Activated CD8-positive, alpha-beta T cell treated with anti-CD3 and anti-CD28 coated beads, Interleukin-2, amount 10 ng/mL, durations not matched to agents 7 days and 5 days (primary cell): ENCODE measurements around the gene TCF3. TPM values are rescaled to one million over a fixed set of nuclear protein-coding genes. Genes with fewer than 3 reads are reported as not detected.

ENCODE experiments used
- ATAC-seq: fragments of 150-1000 bp; cut with Tn5 transposase; one replicate; pipeline ENCODE4 v1.10.0; 2021; ENCODE audit warnings: moderate library complexity
- CTCF ChIA-PET: fragments of 350-600 bp; sonication (Branson Sonifier 250); formaldehyde crosslinking; loops from one replicate; lab custom pipeline; 2021; ENCODE audit warnings: antibody characterized with exemption; lab: Charles Lee
- POLR2A ChIA-PET: fragments of 350-600 bp; sonication (Branson Sonifier 250); formaldehyde crosslinking; loops from one replicate; lab custom pipeline; 2021; ENCODE audit warnings: antibody characterized with exemption; lab: Charles Lee
- DNase-seq: peaks from one replicate; pipeline ENCODE4 v3.0.0-alpha.2; 2020
- H3K27ac Mint-ChIP-seq: one replicate; pipeline ENCODE4 v1.8.0; 2021; ENCODE audit warnings: mild to moderate bottlenecking, mixed read lengths
- H3K27me3 Mint-ChIP-seq: one replicate; pipeline ENCODE4 v1.8.0; 2021; ENCODE audit warnings: low read depth, mixed read lengths
- H3K36me3 Mint-ChIP-seq: one replicate; pipeline ENCODE4 v1.8.0; 2021; ENCODE audit warnings: low read depth, mixed read lengths
- H3K4me1 Mint-ChIP-seq: one replicate; pipeline ENCODE4 v1.8.0; 2021; ENCODE audit warnings: low read depth, mixed read lengths
- H3K4me3 Mint-ChIP-seq: one replicate; pipeline ENCODE4 v1.8.0; 2021; ENCODE audit warnings: mild to moderate bottlenecking, mixed read lengths
- H3K9me3 Mint-ChIP-seq: one replicate; pipeline ENCODE4 v1.8.0; 2022; ENCODE audit warnings: mixed read lengths; ENCODE audit not compliant: insufficient read depth
- total RNA-seq, 2 experiments: library from RNA; stranded (reverse); gene quantifications; one replicate each; pipeline ENCODE4 v1.2.3, GENCODE V29; 2021

The TCF3 gene
- total RNA-seq, 2 experiments from 2014 or later = 130 to 137 TPM

DNA sequence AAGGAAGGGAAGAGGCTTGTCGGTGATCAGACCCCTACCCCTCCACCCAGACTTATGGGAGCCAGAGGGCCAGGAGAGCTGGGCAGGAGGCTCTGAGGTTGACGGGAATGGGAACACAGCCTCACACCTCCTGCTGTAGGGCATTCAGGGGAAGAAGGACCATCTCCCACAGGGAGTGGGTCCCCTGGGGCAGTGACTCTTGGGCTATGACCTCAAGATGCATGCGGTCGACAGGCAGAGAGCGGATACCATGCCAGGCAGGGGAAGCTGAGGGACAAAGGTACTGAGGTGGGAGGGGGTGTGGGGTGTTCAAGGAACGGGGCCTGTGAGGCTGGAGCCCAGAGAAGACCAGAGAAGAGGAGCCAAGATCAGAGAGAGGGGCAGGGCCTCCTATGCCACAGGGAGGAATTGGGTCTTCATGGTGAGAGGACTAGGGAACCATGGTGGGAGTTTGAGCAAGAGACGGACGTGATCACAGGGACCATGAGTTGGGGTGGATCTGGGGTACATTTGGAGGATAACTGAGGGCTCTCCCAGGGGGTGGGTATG is 4.6 kb upstream of the TCF3 start:
- no peaks in the 10 kb centered on the region for H3K9me3 Mint-ChIP-seq
- no peak overlapping the region for H3K4me3 Mint-ChIP-seq
- H3K27me3 Mint-ChIP-seq = peaks cover 2% of the 10 kb centered on the region
- DNase-seq (no peak), ATAC-seq (no peak)
- peaks cover 11% of the 10 kb centered on the region for H3K4me1 Mint-ChIP-seq
- H3K36me3 Mint-ChIP-seq = no peaks in the 10 kb centered on the region
- POLR2A ChIA-PET = no interaction called here
- CTCF ChIA-PET = no interaction called here
- no peak overlapping the region for H3K27ac Mint-ChIP-seq

DNA sequence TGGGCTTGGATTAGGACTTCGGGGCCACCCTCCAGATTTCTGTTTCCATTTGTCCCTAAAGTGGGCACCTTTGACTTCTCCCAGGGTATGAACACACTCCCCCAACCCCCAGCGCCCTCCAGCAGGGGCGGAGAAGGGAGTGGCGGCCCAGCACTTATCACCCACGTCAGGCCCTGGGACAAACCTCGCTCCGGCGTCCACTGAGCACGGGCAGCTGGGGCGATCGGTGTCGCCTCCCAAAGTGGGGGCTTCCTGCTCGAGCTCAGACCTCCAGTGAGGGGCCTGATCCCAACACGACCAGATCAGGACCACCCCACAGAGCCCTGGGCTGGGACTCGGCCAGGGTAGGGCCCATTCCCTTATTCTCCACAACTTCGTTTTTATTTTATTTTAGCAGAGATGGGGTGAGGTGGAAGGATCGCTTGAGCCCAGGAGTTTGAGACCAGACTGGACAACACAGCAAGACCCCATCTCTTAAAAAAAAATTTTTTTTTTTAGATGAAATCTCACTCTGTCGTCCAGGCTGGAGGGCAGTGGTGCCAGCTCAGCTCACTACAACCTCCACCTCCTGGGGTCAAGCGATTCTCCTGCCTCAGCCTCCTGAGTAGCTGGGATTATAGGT is 3.7 kb upstream of the TCF3 start:
- CTCF ChIA-PET = no interaction called here
- Mint-ChIP-seq H3K4me3 (no peak overlapping the region), H3K4me1 (peaks cover 10% of the 10 kb centered on the region), H3K36me3 (no peaks in the 10 kb centered on the region), H3K27ac (no peak overlapping the region), H3K9me3 (no peaks in the 10 kb centered on the region), H3K27me3 (peaks cover 2% of the 10 kb centered on the region)
- ATAC-seq (no peak), DNase-seq (no peak)
- POLR2A ChIA-PET = no interaction called here

DNA sequence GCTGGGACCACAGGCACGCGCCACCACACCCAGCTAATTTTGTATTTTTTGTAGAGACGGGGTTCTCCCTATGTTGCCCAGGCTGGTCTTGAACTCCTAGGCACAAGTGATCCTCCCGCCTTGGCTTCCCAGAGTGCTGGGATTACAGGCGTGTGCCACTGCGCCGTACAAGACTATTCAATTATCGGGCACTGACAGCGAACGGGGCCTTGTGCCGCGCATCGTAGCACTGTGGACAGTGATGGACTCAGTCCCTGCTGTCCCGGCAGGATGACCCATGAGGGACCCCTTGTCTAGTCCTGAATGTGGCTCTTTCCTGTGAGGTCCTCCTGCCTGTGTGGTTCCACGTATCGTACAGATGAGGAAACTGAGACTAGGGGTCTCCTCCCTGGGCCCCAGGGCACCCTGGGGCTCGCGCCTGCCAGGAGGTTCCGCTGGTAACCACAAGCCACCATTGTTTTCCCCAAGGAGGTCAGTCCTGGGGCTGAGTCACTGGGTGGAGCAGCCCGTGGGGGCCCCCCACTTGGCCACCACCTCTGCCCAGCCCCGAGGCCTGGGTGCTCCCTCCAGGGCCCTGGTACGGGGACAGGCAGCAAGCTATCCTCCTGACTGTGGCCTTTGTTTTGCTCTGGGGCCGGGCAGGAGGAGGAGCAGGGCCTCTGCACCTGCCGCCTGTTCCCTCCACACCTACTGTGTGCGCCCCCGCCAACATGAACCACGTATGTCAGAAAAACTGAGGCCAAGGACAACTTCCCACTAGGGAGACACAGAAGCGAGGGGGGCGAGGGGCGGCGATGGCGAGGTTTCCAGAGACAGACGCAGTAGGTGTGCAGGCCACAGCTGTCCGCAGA is 2.9 kb upstream of the TCF3 start:
- Mint-ChIP-seq H3K4me3 (no peak overlapping the region), H3K9me3 (no peaks in the 10 kb centered on the region), H3K27me3 (peaks cover 2% of the 10 kb centered on the region), H3K4me1 (peaks cover 12% of the 10 kb centered on the region), H3K36me3 (peaks cover 5% of the 10 kb centered on the region), H3K27ac (no peak overlapping the region)
- DNase-seq (no peak), ATAC-seq (no peak)
- CTCF ChIA-PET = no interaction called here
- POLR2A ChIA-PET = interaction anchor here (0.7 kb wide), 1 partner anchor 14 kb away, joined by 3 read pairs; no protein-coding TSS in a partner anchor

DNA sequence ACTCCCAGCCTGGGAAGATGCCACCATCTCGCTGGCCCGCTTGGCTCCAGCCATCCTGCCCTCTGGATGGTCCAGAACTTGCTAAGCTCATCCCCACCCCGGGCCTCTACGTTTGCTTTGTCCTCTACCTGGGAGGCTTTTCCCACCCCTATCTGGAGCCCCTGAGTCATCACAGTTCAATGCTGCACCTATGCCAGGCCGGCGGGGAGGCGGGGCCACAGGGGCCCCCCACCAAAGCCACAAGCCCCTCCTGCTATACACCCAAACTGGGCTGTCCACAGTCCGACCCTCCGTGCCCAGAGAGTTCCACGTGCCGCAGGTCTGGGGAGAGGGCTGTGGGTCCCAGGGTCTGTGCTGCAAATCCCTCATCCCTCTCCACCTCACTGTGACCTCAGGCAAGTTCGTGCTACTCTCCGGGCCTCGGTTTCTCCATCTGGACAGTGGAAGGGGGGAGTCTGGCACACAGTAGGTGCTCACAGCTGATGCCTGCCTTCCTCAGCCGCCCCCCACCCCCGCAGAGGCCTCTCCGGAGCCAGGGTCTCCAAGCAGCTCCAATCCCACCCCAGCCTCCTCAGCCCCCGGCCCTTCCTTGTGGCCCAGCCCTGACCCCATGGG is 1.9 kb upstream of the TCF3 start:
- peaks cover 2% of the 10 kb centered on the region for H3K27me3 Mint-ChIP-seq
- H3K36me3 Mint-ChIP-seq = peaks cover 8% of the 10 kb centered on the region
- ATAC-seq (no peak), DNase-seq (no peak)
- H3K4me3 Mint-ChIP-seq = no peak overlapping the region
- ChIA-PET CTCF (no interaction called here), POLR2A (no interaction called here)
- H3K27ac Mint-ChIP-seq = peak overlapping the region; percentile 46
- no peaks in the 10 kb centered on the region for H3K9me3 Mint-ChIP-seq
- peaks cover 20% of the 10 kb centered on the region for H3K4me1 Mint-ChIP-seq

DNA sequence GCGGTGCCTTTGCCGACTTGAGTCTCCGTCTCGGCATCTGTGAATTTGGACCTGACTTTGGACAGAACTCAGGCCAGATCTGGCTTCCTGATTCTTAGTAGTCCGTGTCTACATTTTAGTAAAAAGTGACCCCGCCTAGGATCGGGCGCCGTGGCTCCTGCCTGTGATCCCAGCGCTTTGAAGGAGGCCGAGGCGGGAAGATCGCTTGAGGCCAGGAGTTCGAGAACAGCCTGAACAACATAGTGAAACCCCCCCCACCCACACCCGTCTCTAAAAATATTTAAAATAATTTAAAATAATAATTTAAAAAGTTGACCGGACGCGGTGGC is 849 bp upstream of the TCF3 start:
- DNase-seq (no peak), ATAC-seq (peak; percentile 3)
- no peaks in the 10 kb centered on the region for H3K27me3 Mint-ChIP-seq
- H3K4me3 Mint-ChIP-seq = peak overlapping the region; percentile 77
- peaks cover 11% of the 10 kb centered on the region for H3K36me3 Mint-ChIP-seq
- H3K27ac Mint-ChIP-seq = peak overlapping the region; percentile 90
- no peaks in the 10 kb centered on the region for H3K9me3 Mint-ChIP-seq
- ChIA-PET CTCF (interaction anchor here (4.4 kb wide), 1 partner anchor 47 kb away, joined by 18 read pairs; the partner anchor contains the start of gene UQCR11), POLR2A (interaction anchor here (0.6 to 0.9 kb wide), 3 partner anchors 48 to 63 kb away, joined by 3 to 5 read pairs (median 5); partner anchors contain the start of gene UQCR11)
- H3K4me1 Mint-ChIP-seq = peaks cover 24% of the 10 kb centered on the region

DNA sequence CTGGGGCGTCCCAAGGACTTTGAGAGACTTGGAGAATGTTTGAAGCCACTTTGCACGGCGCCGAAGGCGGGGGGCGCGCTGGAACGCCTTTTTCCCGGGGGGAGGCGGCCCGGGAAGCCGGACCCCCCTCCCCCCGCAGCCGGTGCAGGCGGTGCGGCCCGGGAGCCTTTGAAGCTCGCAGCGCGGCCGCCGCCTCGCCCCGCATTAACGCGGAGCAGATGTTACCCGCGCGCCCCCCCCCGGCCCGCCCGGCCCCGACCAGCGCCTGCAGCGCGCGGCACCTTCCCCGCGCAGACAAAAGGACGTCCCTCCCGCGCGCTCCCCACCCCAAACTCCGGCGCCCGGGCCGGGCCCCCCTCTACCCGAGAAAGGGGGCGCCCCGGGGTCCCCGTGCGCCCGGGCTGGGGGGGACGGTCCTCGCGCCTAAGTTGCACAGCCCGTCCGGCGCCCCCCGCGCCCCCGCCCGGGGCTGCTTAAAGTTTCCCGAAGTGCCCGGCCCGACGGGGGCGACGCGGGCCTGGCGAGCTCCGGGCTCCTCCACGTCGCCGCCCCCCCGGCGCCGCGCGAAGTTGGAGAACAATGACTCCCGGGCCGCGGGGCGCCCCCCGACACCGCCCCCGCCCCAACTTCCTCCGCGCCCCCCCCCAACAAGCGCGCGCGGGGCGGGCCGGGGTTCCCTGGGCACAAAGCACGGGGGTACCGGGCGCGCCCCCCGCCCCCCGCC is 685 bp downstream of the TCF3 start:
- Mint-ChIP-seq H3K27ac (peak overlapping the region; percentile 93), H3K27me3 (no peaks in the 10 kb centered on the region), H3K4me1 (peaks cover 26% of the 10 kb centered on the region), H3K9me3 (no peaks in the 10 kb centered on the region), H3K4me3 (peak overlapping the region; percentile 88), H3K36me3 (peaks cover 11% of the 10 kb centered on the region)
- POLR2A ChIA-PET = interaction anchor here (1.0 to 1.1 kb wide), 4 partner anchors 45 to 194 kb away, joined by 3 to 5 read pairs (median 4); no protein-coding TSS in a partner anchor
- peak; percentile 16 for ATAC-seq
- CTCF ChIA-PET = interaction anchor here (0.8 to 4.4 kb wide), 7 partner anchors 20 to 145 kb away, joined by 3 to 18 read pairs (median 3); partner anchors contain the start of genes MBD3 and UQCR11
- peak; percentile 54 for DNase-seq

DNA sequence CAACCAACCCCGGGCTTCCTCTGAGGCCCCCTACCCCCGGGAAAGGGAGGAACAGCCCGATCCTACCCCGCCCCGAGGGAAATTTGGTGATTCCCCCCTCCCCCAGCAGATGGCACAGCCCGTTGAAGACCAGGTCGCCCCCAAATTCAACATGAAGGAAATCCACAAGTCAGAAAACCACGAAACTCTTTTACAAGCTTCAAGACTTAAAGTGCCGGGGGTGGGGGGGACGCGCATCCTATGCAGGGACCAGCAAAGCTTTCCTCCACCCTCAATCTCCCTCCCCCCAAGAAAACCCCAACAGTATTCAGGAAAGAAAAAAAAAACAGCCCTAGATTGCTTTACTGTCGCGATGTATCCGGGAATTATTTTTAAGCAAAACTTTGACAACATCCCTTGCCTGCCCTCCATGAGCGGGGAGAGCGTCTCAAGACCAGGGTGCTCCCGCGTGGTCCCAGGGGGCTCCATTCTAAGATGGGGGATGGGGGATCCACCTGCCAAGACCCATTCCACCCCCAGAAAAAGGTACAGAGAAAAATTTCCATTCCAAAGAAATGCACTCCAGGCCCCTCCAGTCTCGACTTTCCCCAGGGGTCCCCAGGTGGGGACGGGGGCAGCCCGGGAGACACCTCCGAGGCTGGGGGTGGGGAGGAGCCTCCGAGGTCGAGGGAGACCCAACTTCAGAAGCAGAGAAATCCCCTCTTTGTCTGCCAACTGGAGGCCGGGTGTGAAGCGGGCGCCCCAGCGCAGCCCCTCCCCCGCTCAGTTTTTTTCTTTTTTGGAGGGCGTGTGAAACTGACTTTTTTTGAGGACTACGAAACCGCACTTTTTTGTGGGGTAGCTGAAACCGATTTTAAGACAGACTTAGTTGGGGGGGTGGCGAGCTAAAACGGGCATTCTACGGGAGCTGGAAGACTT is 1.5 kb downstream of the TCF3 start:
- H3K36me3 Mint-ChIP-seq = peaks cover 14% of the 10 kb centered on the region
- peak overlapping the region; percentile 93 for H3K27ac Mint-ChIP-seq
- H3K9me3 Mint-ChIP-seq = no peaks in the 10 kb centered on the region
- ChIA-PET CTCF (interaction anchor here (1.1 to 4.4 kb wide), 6 partner anchors 21 to 60 kb away, joined by 3 to 18 read pairs (median 4); partner anchors contain the start of genes MBD3 and UQCR11), POLR2A (interaction anchor here (1.0 to 1.1 kb wide), 3 partner anchors 44 to 47 kb away, joined by 3 to 5 read pairs (median 4); no protein-coding TSS in a partner anchor)
- H3K27me3 Mint-ChIP-seq = no peaks in the 10 kb centered on the region
- ATAC-seq (no peak), DNase-seq (peak; percentile 73)
- peak overlapping the region; percentile 88 for H3K4me3 Mint-ChIP-seq
- peaks cover 26% of the 10 kb centered on the region for H3K4me1 Mint-ChIP-seq

DNA sequence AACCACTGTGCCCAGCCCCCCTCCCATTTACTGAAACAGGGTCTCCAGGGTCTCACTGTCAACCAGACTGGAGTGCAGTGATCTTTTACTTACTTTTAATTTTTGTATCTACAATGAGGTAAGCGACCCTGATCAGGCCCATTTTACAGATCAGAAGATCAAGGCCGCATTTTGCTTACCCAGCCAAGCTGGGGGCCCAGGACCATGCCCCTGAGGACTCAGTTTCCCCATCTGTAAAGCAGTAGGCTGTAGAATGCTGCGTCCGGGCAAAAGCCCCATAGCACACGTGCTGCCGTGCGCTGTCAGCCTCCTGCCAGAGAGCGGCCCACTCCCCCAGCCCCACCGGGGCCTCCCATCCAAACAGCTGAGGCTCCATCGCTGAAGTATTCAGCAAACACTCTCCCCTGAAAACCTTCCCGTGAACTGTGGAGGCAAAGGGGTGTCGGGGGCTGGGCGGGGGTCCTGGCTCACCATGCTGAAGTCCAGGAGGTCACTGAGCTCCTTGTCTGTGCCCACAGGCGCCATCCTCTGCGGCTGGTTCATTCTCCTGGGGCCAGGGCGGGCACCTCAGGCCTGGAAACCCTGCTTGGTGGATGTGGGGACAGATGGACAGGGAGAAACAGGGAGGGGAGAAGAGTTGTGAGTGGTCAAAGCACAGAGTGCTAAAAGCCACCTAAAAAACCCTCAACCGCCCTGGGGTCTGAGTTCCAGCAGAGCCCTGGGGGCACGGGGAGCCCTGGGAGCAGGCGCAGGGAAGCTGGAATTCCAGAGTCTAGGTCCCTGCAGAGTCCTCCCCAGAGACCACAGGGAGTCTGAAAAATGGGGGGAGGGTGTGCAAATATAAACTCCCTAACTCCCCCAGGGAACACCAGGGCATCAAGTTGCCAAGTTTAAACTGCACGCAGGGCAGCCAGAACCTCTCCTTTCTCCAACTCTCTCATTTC is 2.4 kb downstream of the TCF3 start:
- Mint-ChIP-seq H3K4me3 (peak overlapping the region; percentile 88), H3K4me1 (peaks cover 26% of the 10 kb centered on the region), H3K9me3 (no peaks in the 10 kb centered on the region), H3K27ac (peak overlapping the region; percentile 93), H3K27me3 (no peaks in the 10 kb centered on the region), H3K36me3 (peaks cover 18% of the 10 kb centered on the region)
- CTCF ChIA-PET = interaction anchor here (1.1 to 4.4 kb wide), 4 partner anchors 14 to 59 kb away, joined by 3 to 18 read pairs (median 4); partner anchors contain the start of gene UQCR11
- ATAC-seq (no peak), DNase-seq (no peak)
- POLR2A ChIA-PET = no interaction called here

DNA sequence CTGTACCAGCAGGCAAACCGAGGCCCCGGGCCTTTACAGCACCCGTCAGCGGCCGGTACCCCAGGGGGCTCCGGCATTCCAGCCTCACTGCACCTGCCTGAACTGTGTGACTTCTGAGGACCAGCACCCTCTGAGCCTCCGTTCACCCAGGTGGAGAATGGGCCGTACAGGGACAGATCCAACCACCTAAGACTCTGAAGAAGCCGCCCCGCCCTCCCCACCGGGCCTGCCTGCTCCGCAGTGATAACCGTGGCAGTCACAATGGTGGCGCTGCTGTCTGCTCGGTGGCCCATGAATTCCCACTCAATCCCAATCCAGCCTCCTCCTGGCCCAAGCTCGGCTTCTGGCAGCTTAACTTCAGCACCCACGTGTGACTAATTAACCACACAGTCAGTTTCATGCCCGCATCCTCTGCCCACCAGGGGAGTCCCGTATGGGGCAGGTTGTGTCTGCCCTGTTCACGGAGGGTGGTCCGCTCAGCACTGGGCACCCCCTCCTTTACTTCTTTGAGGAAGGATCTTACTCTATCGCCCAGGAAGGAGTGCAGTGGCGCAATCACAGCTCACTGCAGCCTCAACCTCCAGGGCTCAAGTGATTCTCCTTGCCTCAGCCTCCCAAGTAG is 3.4 kb downstream of the TCF3 start:
- no peaks in the 10 kb centered on the region for H3K27me3 Mint-ChIP-seq
- peak overlapping the region; percentile 52 for H3K27ac Mint-ChIP-seq
- ChIA-PET CTCF (interaction anchor here (1.1 to 4.4 kb wide), 2 partner anchors 13 to 43 kb away, joined by 4 to 18 read pairs; partner anchors contain the start of gene UQCR11), POLR2A (no interaction called here)
- no peaks in the 10 kb centered on the region for H3K9me3 Mint-ChIP-seq
- H3K4me3 Mint-ChIP-seq = no peak overlapping the region
- H3K4me1 Mint-ChIP-seq = peaks cover 26% of the 10 kb centered on the region
- no peak for ATAC-seq
- DNase-seq = no peak
- peaks cover 18% of the 10 kb centered on the region for H3K36me3 Mint-ChIP-seq
